IMR-90 (cell line): ENCODE measurements around the gene CTDP1.

Source experiments
- BHLHE40 ChIP-seq: fragments of 150-350 bp; IDR thresholded peaks from 2 replicates; pipeline ENCODE4 v1.6.1; 2016; ENCODE audit warnings: mild to moderate bottlenecking, low read depth, low read length
- CEBPB ChIP-seq: IDR thresholded peaks from 2 replicates; pipeline ENCODE4 v1.6.1; 2012; ENCODE audit warnings: low read depth, low read length, improper control_type of control experiment
- CHD1 ChIP-seq: IDR thresholded peaks from 2 replicates; pipeline ENCODE4 v1.6.1; 2012; ENCODE audit warnings: low read depth, low read length, improper control_type of control experiment
- CTCF ChIP-seq: conservative IDR thresholded peaks from 2 replicates; pipeline ENCODE4 v1.5.1; 2012; ENCODE audit warnings: mild to moderate bottlenecking, low read depth, low read length, improper control_type of control experiment
- ELK1 ChIP-seq: fragments of 150-350 bp; IDR thresholded peaks from 2 replicates; pipeline ENCODE4 v1.6.1; 2016; ENCODE audit warnings: low read depth, mild to moderate bottlenecking, low read length, moderate library complexity, borderline replicate concordance
- FOS ChIP-seq: fragments of 150-350 bp; IDR thresholded peaks from 2 replicates; pipeline ENCODE4 v1.6.1; 2016; ENCODE audit warnings: low read depth, low read length
- MAFK ChIP-seq: IDR thresholded peaks from 2 replicates; pipeline ENCODE4 v1.6.1; 2012; ENCODE audit warnings: low read depth, low read length, improper control_type of control experiment
- MAZ ChIP-seq: IDR thresholded peaks from 2 replicates; pipeline ENCODE4 v1.6.1; 2012; ENCODE audit warnings: low read depth, mild to moderate bottlenecking, low read length, improper control_type of control experiment, moderate library complexity, borderline replicate concordance
- POLR2A ChIP-seq: IDR thresholded peaks from 2 replicates; pipeline ENCODE4 v1.6.1; 2012; ENCODE audit warnings: mild to moderate bottlenecking, low read depth, low read length
- RAD21 ChIP-seq: IDR thresholded peaks from 2 replicates; pipeline ENCODE4 v1.6.1; 2012; ENCODE audit warnings: low read length, improper control_type of control experiment
- RCOR1 ChIP-seq: IDR thresholded peaks from 2 replicates; pipeline ENCODE4 v1.6.1; 2012; ENCODE audit warnings: mild to moderate bottlenecking, low read length, improper control_type of control experiment; ENCODE audit not compliant: insufficient replicate concordance
- RFX5 ChIP-seq: IDR thresholded peaks from 2 replicates; pipeline ENCODE4 v1.8.0; 2012; ENCODE audit warnings: low read depth, mild to moderate bottlenecking, low read length, moderate library complexity
- USF2 ChIP-seq: fragments of 150-350 bp; IDR thresholded peaks from 2 replicates; pipeline ENCODE4 v1.6.1; 2017; ENCODE audit warnings: mild to moderate bottlenecking, antibody characterized with exemption, low read length, low read depth

- TF ChIP-seq CTCF: no peak
- no peak for TF ChIP-seq RAD21
- TF ChIP-seq FOS: no peak
- TF ChIP-seq CEBPB: no peak
- TF ChIP-seq USF2: no peak
- no peak for TF ChIP-seq MAZ
- no peak for TF ChIP-seq POLR2A
- no peak for TF ChIP-seq BHLHE40
- no peak for TF ChIP-seq ELK1
- no peak for TF ChIP-seq RCOR1
- no peak for TF ChIP-seq MAFK
- TF ChIP-seq RFX5: no peak
- no peak for TF ChIP-seq CHD1
These were observed 86.7 kb downstream of the CTDP1 start for GRCh38 chr18:79766308-79766707.
